HepG2 (cell line): ENCODE measurements around the gene ZNF526. TPM values are rescaled to one million over a fixed set of nuclear protein-coding genes. Genes with fewer than 3 reads are reported as not detected.

Experiments
- AHDC1 ChIP-seq: sonication (generic); formaldehyde crosslinking; IDR thresholded peaks from 2 replicates; pipeline ENCODE4 v1.5.1; 2020; ENCODE audit warnings: mild to moderate bottlenecking, missing genetic modification reagents, borderline replicate concordance
- ATF2 ChIP-seq: sonication (generic); formaldehyde crosslinking; IDR thresholded peaks from 2 replicates; pipeline ENCODE4 v1.4.0; 2020; ENCODE audit warnings: missing genetic modification reagents
- ATRX ChIP-seq: sonication (generic); formaldehyde crosslinking; IDR thresholded peaks from 2 replicates; pipeline ENCODE4 v1.4.0; 2020; ENCODE audit warnings: missing genetic modification reagents, borderline replicate concordance
- KAT8 ChIP-seq: IDR thresholded peaks from 2 replicates; pipeline ENCODE4 v1.6.1; 2016; ENCODE audit warnings: missing genetic modification reagents, missing compliant biosample characterization
- LCORL ChIP-seq, 2 experiments: fragments of 450-650 bp in 1 of 2; sonication (generic) in 1 of 2; formaldehyde crosslinking in 1 of 2; IDR thresholded peaks; 2 replicates each; pipeline versions ENCODE4 v1.5.0 to v1.6.1; 2017 to 2020; ENCODE audit warnings: antibody characterized with exemption in 1 of 2, missing genetic modification reagents in 1 of 2
- MEIS2 ChIP-seq: sonication (generic); formaldehyde crosslinking; IDR thresholded peaks from 2 replicates; pipeline ENCODE4 v1.9.0; 2021; ENCODE audit warnings: mild to moderate bottlenecking, missing genetic modification reagents
- PAXIP1 ChIP-seq: sonication (generic); formaldehyde crosslinking; conservative IDR thresholded peaks from 2 replicates; pipeline ENCODE4 v1.4.0; 2020; ENCODE audit warnings: mild to moderate bottlenecking, missing genetic modification reagents, moderate library complexity
- SIN3A ChIP-seq: IDR thresholded peaks from 2 replicates; pipeline ENCODE4 v1.6.1; 2011; ENCODE audit warnings: low read depth, mild to moderate bottlenecking, control low read depth, low read length, borderline replicate concordance
- SPEN ChIP-seq: sonication (generic); formaldehyde crosslinking; IDR thresholded peaks from 2 replicates; pipeline ENCODE4 v1.5.1; 2020; ENCODE audit warnings: low read depth, mild to moderate bottlenecking, missing genetic modification reagents
- TAF15 ChIP-seq: fragments of 200-400 bp; formaldehyde crosslinking; IDR thresholded peaks from one replicate; pipeline ENCODE4 v1.6.1; 2018; ENCODE audit warnings: mild to moderate bottlenecking, low read depth, low read length; ENCODE audit not compliant: poor library complexity, severe bottlenecking
- TFDP1 ChIP-seq: IDR thresholded peaks from 2 replicates; pipeline ENCODE4 v1.6.1; 2016; ENCODE audit warnings: missing compliant biosample characterization, missing genetic modification reagents, borderline replicate concordance
- ZFYVE20 ChIP-seq: sonication (generic); formaldehyde crosslinking; IDR thresholded peaks from 2 replicates; pipeline ENCODE4 v1.8.0; 2023; ENCODE audit warnings: low read depth, mild to moderate bottlenecking, moderate library complexity, missing genetic modification reagents, borderline replicate concordance
- ZNF781 ChIP-seq: sonication (generic); formaldehyde crosslinking; IDR thresholded peaks from 2 replicates; pipeline ENCODE4 v1.5.1; 2020; ENCODE audit warnings: borderline replicate concordance, mild to moderate bottlenecking, missing genetic modification reagents; ENCODE audit errors: not compliant biosample characterization
- ZNF879 ChIP-seq: sonication (generic); formaldehyde crosslinking; IDR thresholded peaks from 2 replicates; pipeline ENCODE4 v1.8.1; 2023; ENCODE audit warnings: missing genetic modification reagents
- polyA plus RNA-seq, 8 experiments: library from polyadenylated mRNA; depleted of rRNA in 3 of 8; stranded (reverse) in 7 of 8; unstranded in 1 of 8; fragments of >200 nt; fragmentation: Illumina TruSeq in 4 of 8; extraction: Trizol in 4 of 8; gene quantifications; 2 replicates each; pipeline versions ENCODE4 v1.2.1 to v1.2.3, GENCODE V29; 2011 to 2016; ENCODE audit warnings: low read depth in 4 of 8, missing spikeins in 1 of 8, mixed read lengths in 1 of 8; ENCODE audit not compliant: insufficient read depth in 1 of 8
- total RNA-seq, 5 experiments: library from RNA; depleted of rRNA; stranded (reverse); fragments of >200 nt; fragmentation: Illumina TruSeq; extraction: Trizol; gene quantifications; 2 replicates each; pipeline ENCODE4 v1.2.3, GENCODE V29; 2016; ENCODE audit warnings: low read depth in 1 of 5

The ZNF526 gene
- total and polyA plus RNA-seq, 2 of the 13 experiments (the other 11 are each of a cell fraction or from before 2014, with no cell fraction given) = 3.3 to 8.4 TPM

GRCh38 chr19:42219812-42220750 is at the start of gene ZNF526 (continued):
- TF ChIP-seq PAXIP1 (CRISPR knock-in tag) = 0 out of 2 replicates have a peak, but pooled peaks have one; percentile 19
- no peak for TF ChIP-seq ZNF879 (CRISPR knock-in tag)
- TF ChIP-seq KAT8 (CRISPR knock-in tag) = peak; percentile 84
- TF ChIP-seq ATF2 (CRISPR knock-in tag) = peak; percentile 61; the same call in 1 of the 2 replicates
- no peak for TF ChIP-seq ZFYVE20 (CRISPR knock-in tag)
- no peak for TF ChIP-seq LCORL (IDR thresholded peaks at IDR 0.05)
- TF ChIP-seq LCORL (CRISPR knock-in tag; IDR thresholded peaks at IDR 0.05) = peak; percentile 59; the same call in 1 of the 2 replicates
- peak; percentile 68 for TF ChIP-seq SPEN
- peak; percentile 75; the same call in 1 of the 2 replicates for TF ChIP-seq TFDP1 (CRISPR knock-in tag)
- TF ChIP-seq ZNF781 = no peak
- TF ChIP-seq MEIS2 = no peak; the same call in 1 of the 2 replicates
- peak; percentile 39; the same call in 1 of the 2 replicates for TF ChIP-seq AHDC1 (CRISPR knock-in tag)
- peak; percentile 89; the same call in 1 of the 2 replicates for TF ChIP-seq SIN3A
- no peak for TF ChIP-seq TAF15
- no peak for TF ChIP-seq ATRX (CRISPR knock-in tag)
